RWPE2 (cell line): ENCODE measurements around the gene APOC4.

ENCODE experiments used
- ATAC-seq: fragments of 200-7000 bp; cut with Tn5 transposase; 3 replicates; pipeline ENCODE4 v1.9.1; 2021; ENCODE audit warnings: low read depth
- DNase-seq: peaks from one replicate; pipeline ENCODE4 v3.0.0-alpha.2; 2020; ENCODE audit warnings: low spot score
- H3K27ac ChIP-seq: fragments of 450-650 bp; 2 replicates; pipeline ENCODE4 v1.5.1; 2017; ENCODE audit warnings: mild to moderate bottlenecking; ENCODE audit not compliant: poor library complexity, severe bottlenecking
- H3K27me3 ChIP-seq: fragments of 250-450 bp; sonication (Bioruptor Pico); 2 replicates; pipeline ENCODE4 v1.5.1; 2021; ENCODE audit warnings: mild to moderate bottlenecking, moderate library complexity; ENCODE audit not compliant: insufficient read depth, poor library complexity, severe bottlenecking
- H3K36me3 ChIP-seq: fragments of 250-450 bp; sonication (Bioruptor Pico); 2 replicates; pipeline ENCODE4 v1.5.1; 2020; ENCODE audit warnings: low read depth, mild to moderate bottlenecking, moderate library complexity
- H3K4me1 ChIP-seq: fragments of 250-450 bp; sonication (Bioruptor Pico); 2 replicates; pipeline ENCODE4 v1.5.1; 2021; ENCODE audit warnings: mild to moderate bottlenecking, moderate library complexity; ENCODE audit not compliant: insufficient read depth, poor library complexity, severe bottlenecking
- H3K4me3 ChIP-seq: fragments of 250-450 bp; sonication (Bioruptor Pico); 2 replicates; pipeline ENCODE4 v1.5.1; 2021; ENCODE audit warnings: mild to moderate bottlenecking, moderate library complexity; ENCODE audit not compliant: severe bottlenecking
- H3K9me3 ChIP-seq: fragments of 250-450 bp; sonication (Bioruptor Pico); 2 replicates; pipeline ENCODE4 v1.5.1; 2021; ENCODE audit warnings: mild to moderate bottlenecking, moderate library complexity; ENCODE audit not compliant: severe bottlenecking
- CTCF ChIP-seq: fragments of 450-650 bp; IDR thresholded peaks from one replicate; pipeline ENCODE4 v1.5.1; 2017; ENCODE audit warnings: mild to moderate bottlenecking, moderate library complexity; ENCODE audit not compliant: poor library complexity, severe bottlenecking

The APOC4 gene

GRCh38 chr19:44931541-44931940 is 10.5 kb upstream of the APOC4 start:
- ATAC-seq: no peak
- DNase-seq: no peak
- H3K9me3 ChIP-seq: no peaks in the 10 kb centered on the region
- H3K4me1 ChIP-seq: no peaks in the 10 kb centered on the region
- no peak overlapping the region for H3K27ac ChIP-seq
- H3K4me3 ChIP-seq: no peak overlapping the region
- no peaks in the 10 kb centered on the region for H3K27me3 ChIP-seq
- TF ChIP-seq CTCF: no peak
- H3K36me3 ChIP-seq: no peaks in the 10 kb centered on the region

DNA sequence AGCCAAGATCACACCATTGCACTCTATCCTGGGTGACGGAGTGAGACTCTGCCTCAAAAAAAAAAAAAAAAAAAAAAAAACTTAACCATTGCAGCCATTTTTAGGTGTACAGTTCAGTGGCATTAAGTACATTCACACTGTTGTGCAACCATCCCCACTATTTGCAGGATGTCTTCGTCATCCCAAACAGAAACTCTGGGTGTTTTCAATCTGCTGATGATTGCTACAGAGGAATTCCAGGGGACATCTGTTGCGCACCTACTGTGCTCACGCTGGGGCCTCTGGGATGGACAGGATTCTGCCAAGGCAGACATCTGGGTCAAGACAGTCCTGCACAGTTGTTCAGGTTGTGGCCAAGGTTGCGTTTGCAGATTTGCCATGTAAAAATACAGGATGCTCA is 2.4 kb upstream of the APOC4 start:
- H3K36me3 ChIP-seq: no peaks in the 10 kb centered on the region
- H3K27me3 ChIP-seq: no peaks in the 10 kb centered on the region
- TF ChIP-seq CTCF: no peak
- no peaks in the 10 kb centered on the region for H3K9me3 ChIP-seq
- H3K27ac ChIP-seq: no peak overlapping the region
- H3K4me3 ChIP-seq: no peak overlapping the region
- H3K4me1 ChIP-seq: no peaks in the 10 kb centered on the region
- no peak for ATAC-seq
- no peak for DNase-seq

GRCh38 chr19:44943801-44944249 is 1.8 kb downstream of the APOC4 start:
- no peaks in the 10 kb centered on the region for H3K36me3 ChIP-seq
- ATAC-seq: no peak
- DNase-seq: no peak
- no peaks in the 10 kb centered on the region for H3K9me3 ChIP-seq
- TF ChIP-seq CTCF: no peak
- H3K27me3 ChIP-seq: no peaks in the 10 kb centered on the region
- H3K4me3 ChIP-seq: no peak overlapping the region
- no peaks in the 10 kb centered on the region for H3K4me1 ChIP-seq
- no peak overlapping the region for H3K27ac ChIP-seq

GRCh38 chr19:44947041-44947581 is 5.1 kb downstream of the APOC4 start:
- no peak for TF ChIP-seq CTCF
- H3K27me3 ChIP-seq: no peaks in the 10 kb centered on the region
- no peak overlapping the region for H3K4me3 ChIP-seq
- DNase-seq (no peak), ATAC-seq (no peak)
- no peaks in the 10 kb centered on the region for H3K36me3 ChIP-seq
- no peaks in the 10 kb centered on the region for H3K4me1 ChIP-seq
- no peak overlapping the region for H3K27ac ChIP-seq
- no peaks in the 10 kb centered on the region for H3K9me3 ChIP-seq

- Histone ChIP-seq H3K36me3 (no peaks in the 10 kb centered on the region), H3K27ac (no peak overlapping the region), H3K4me1 (no peaks in the 10 kb centered on the region), H3K9me3 (no peaks in the 10 kb centered on the region), H3K27me3 (no peaks in the 10 kb centered on the region), H3K4me3 (no peak overlapping the region)
- ATAC-seq (no peak), DNase-seq (no peak)
- no peak for TF ChIP-seq CTCF
Measured at GRCh38 chr19:44948237-44948636, 6.2 kb downstream of the APOC4 start.
